HG02943 (cell line): ENCODE data around the gene ENTPD6.

Experiments used
- ATAC-seq: cut with Tn5 transposase; IDR thresholded peaks from one replicate; pipeline ENCODE4 v1.9.1; 2021; ENCODE audit warnings: mild to moderate bottlenecking, low read depth, moderate library complexity; ENCODE audit not compliant: unreplicated experiment

Gene ENTPD6

GRCh38 chr20:25273541-25274358, 78.2 kb downstream of the ENTPD6 start:
- no peak for ATAC-seq

DNA sequence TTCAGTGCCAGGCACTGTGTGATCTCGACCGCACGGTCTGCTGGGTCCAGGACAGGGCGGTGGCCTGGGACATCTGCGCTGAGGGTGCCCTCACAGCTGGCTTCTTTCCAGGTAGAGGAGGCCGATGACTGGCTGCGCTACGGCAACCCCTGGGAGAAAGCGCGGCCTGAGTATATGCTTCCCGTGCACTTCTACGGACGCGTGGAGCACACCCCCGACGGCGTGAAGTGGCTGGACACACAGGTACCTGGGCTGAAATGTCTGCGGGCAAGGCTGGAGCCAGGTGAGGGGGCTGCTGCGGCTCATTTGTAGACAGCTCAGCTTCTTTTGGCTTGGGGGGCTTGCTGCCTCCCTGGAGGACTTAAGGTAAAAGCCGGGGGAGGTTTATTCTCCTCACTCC, 79.0 kb downstream of the ENTPD6 start:
- no peak for ATAC-seq

DNA sequence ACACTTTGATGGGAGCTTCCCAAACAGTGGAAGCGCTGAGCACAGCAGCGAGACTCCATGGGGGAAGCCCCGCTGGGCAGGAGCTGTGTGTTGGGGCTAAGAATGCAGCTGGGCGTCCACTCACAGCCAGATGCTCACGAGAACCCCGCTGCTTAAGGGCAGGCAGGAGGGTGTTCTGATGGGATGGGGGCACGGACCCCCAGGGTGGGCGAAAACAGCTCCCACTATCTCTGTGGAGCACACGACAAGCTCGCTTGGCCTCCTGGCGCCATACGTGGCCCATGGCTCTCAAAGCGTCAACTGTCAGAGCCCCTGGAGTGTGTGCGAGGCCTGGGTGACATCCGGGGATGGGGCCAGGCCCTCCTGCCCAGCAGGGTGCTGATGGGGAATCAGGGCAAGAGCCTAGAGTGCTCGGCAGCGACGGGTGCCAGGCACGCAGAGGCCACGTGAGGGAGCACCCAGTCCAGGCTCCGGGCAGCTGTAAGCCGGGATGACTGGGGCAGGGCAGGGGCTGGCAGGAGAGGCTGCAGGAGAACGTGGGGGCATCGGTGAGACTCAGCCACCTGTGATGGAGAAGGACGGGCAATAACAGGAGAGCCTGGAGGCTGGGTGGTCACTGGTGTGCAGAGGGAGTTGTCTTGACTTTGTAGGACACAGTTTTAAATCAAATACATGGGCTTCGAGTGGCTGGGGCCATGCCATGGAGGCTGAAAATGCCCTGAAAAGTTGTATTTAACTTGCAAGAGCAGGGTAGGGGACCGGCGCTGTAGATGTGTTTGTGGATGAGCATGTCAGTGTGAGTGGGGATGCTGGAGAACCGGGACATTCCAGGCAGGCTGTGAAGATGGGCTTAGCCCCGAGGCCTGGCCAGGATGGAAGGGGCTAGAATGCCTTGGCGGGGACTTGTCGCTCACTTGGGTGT, 79.6 kb downstream of the ENTPD6 start:
- ATAC-seq = no peak

- ATAC-seq = no peak
Observed at GRCh38 chr20:25275813-25276532, 80.5 kb downstream of the ENTPD6 start.
